Nephron (organoid): Measurements from ENCODE around the gene TACC2.
"Not testable (repeated sequence)": the region's sequence is repeated elsewhere in the genome, so short reads cannot be mapped to it uniquely, and the experiment has no call there.

Source experiments
- H3K27ac Mint-ChIP-seq, 3 experiments: 2 replicates each; pipeline ENCODE4 v1.8.0; 2020; ENCODE audit warnings: mixed read lengths in 3 of 3, mild to moderate bottlenecking in 2 of 3, moderate library complexity in 1 of 3
- H3K27me3 Mint-ChIP-seq: 2 replicates; pipeline ENCODE4 v1.8.0; 2021; ENCODE audit warnings: low read depth, mild to moderate bottlenecking, moderate library complexity, mixed read lengths
- H3K36me3 Mint-ChIP-seq: 2 replicates; pipeline ENCODE4 v1.8.0; 2020; ENCODE audit warnings: low read depth, mixed read lengths
- H3K4me1 Mint-ChIP-seq: 2 replicates; pipeline ENCODE4 v1.8.0; 2020; ENCODE audit warnings: mixed read lengths
- H3K4me3 Mint-ChIP-seq, 3 experiments: 2 replicates each; pipeline ENCODE4 v1.8.0; 2020; ENCODE audit warnings: mild to moderate bottlenecking in 3 of 3, mixed read lengths in 3 of 3, moderate library complexity in 2 of 3
- H3K9me3 Mint-ChIP-seq: 2 replicates; pipeline ENCODE4 v1.8.0; 2020; ENCODE audit warnings: mixed read lengths
- CTCF ChIP-seq, 3 experiments: fragments of 200-600 bp; sonication (generic); IDR thresholded peaks; one replicate each; pipeline ENCODE4 v1.5.0; 2021; ENCODE audit warnings: antibody characterized with exemption in 3 of 3; ENCODE audit not compliant: unreplicated experiment in 3 of 3

The TACC2 gene

GRCh38 chr10:122099562-122099961, 110.6 kb downstream of the TACC2 start:
- Mint-ChIP-seq H3K4me1 (peaks cover 5% of the 10 kb centered on the region), H3K27ac (no peak overlapping the region), H3K27me3 (peaks cover 13% of the 10 kb centered on the region), H3K4me3 (no peak overlapping the region), H3K9me3 (no peaks in the 10 kb centered on the region), H3K36me3 (no peaks in the 10 kb centered on the region)
- no peak for TF ChIP-seq CTCF (IDR thresholded peaks at IDR 0.05; ENCODE audit: unreplicated experiment in 3 of 3)

DNA sequence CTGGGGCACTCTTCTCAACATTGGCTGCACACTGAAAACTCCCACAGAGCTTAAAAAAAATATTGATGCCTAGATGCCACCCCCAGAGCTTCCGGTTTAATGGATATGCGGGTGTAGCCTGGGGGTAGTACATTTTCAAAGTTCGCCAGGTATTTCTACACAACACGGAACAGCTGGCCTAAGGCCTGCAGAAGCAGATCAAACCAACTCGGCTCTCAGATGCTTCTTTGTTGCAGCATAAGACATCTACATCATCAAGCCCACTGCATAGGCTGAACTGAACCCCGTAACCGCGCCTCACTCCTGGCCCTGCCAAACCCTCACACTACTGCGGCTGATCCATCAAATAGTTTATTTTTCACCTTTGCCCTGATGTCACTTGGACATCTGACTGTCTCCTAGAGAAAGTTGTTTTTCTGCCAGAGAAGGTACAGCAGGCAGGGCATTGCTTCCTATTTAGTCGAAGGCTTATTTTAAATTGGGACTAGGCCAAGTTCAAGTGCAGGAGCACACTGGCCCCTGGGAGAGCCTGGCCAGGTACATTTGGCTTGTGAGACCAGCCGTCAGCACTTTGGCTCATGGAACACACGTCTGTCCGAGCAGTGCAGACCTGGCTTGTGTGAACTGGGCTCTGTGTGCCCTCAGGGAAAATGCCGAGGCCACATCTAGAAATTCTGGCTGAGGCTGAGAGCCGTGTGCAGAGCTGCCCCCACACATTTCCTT, 113.3 kb downstream of the TACC2 start:
- no peaks in the 10 kb centered on the region for H3K9me3 Mint-ChIP-seq
- no peak overlapping the region for H3K4me3 Mint-ChIP-seq
- no peak for TF ChIP-seq CTCF (IDR thresholded peaks at IDR 0.05; ENCODE audit: unreplicated experiment in 3 of 3)
- peaks cover 5% of the 10 kb centered on the region for H3K4me1 Mint-ChIP-seq
- H3K27ac Mint-ChIP-seq, result no peak overlapping the region
- no peaks in the 10 kb centered on the region for H3K36me3 Mint-ChIP-seq
- H3K27me3 Mint-ChIP-seq, result peaks cover 9% of the 10 kb centered on the region

GRCh38 chr10:122102869-122103525, 114.0 kb downstream of the TACC2 start:
- TF ChIP-seq CTCF (IDR thresholded peaks at IDR 0.05; ENCODE audit: unreplicated experiment in 3 of 3), result no peak
- no peak overlapping the region for H3K27ac Mint-ChIP-seq
- H3K27me3 Mint-ChIP-seq, result peaks cover 3% of the 10 kb centered on the region
- peaks cover 5% of the 10 kb centered on the region for H3K4me1 Mint-ChIP-seq
- no peaks in the 10 kb centered on the region for H3K9me3 Mint-ChIP-seq
- H3K36me3 Mint-ChIP-seq, result no peaks in the 10 kb centered on the region
- no peak overlapping the region for H3K4me3 Mint-ChIP-seq

GRCh38 chr10:122103592-122103991, 114.6 kb downstream of the TACC2 start:
- Mint-ChIP-seq H3K36me3 (no peaks in the 10 kb centered on the region), H3K4me1 (peaks cover 5% of the 10 kb centered on the region), H3K27me3 (no peaks in the 10 kb centered on the region), H3K4me3 (no peak overlapping the region), H3K9me3 (no peaks in the 10 kb centered on the region), H3K27ac (no peak overlapping the region)
- no peak for TF ChIP-seq CTCF (IDR thresholded peaks at IDR 0.05; ENCODE audit: unreplicated experiment in 3 of 3)

DNA sequence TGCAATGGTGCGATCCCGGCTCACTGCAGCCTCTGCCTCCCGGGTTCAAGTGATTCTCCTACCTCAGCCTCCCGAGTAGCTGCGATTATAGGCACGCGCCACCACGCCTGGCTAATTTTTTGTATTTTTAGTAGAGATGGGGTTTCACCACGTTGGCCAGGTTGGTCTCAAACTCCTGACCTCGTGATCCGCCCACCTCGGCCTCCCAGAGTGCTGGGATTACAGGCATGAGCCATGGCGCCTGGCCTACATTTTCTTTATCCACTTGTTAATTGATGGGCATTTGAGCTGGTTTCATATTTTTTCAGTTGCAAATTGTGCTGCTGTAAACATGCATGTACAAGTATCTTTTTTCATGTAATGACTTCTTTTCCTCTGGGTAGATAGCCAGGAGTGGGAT, 119.8 kb downstream of the TACC2 start:
- not testable (repeated sequence) for H3K27me3 Mint-ChIP-seq, H3K4me3 Mint-ChIP-seq, H3K27ac Mint-ChIP-seq, H3K36me3 Mint-ChIP-seq, H3K9me3 Mint-ChIP-seq
- peaks cover 12% of the 10 kb centered on the region for H3K4me1 Mint-ChIP-seq

- no peak for TF ChIP-seq CTCF (IDR thresholded peaks at IDR 0.05; ENCODE audit: unreplicated experiment in 3 of 3)
- Mint-ChIP-seq H3K27me3 (peaks cover 4% of the 10 kb centered on the region), H3K4me3 (peak overlapping the region; percentile 76 to 88 (median 87)), H3K9me3 (no peaks in the 10 kb centered on the region), H3K27ac (peak overlapping the region; percentile 73 to 92 (median 89)), H3K36me3 (no peaks in the 10 kb centered on the region), H3K4me1 (peaks cover 44% of the 10 kb centered on the region)
Measured at GRCh38 chr10:122112021-122112616, 123.2 kb downstream of the TACC2 start.
